WERI-Rb-1 (cell line): ENCODE results near the gene CACNA1E.

Experiments
- DNase-seq: peaks from one replicate; pipeline ENCODE4 v3.0.0-alpha.2; 2020
- H3K27ac ChIP-seq: fragments of 250-450 bp; sonication (Bioruptor Pico); 2 replicates; pipeline ENCODE4 v1.5.1; 2020; ENCODE audit warnings: mild to moderate bottlenecking, moderate library complexity
- H3K27me3 ChIP-seq: fragments of 250-450 bp; sonication (Bioruptor Pico); 2 replicates; pipeline ENCODE4 v1.5.1; 2021; ENCODE audit warnings: mild to moderate bottlenecking, low read depth, moderate library complexity; ENCODE audit not compliant: insufficient read depth, severe bottlenecking
- H3K36me3 ChIP-seq: fragments of 250-450 bp; sonication (Bioruptor Pico); 2 replicates; pipeline ENCODE4 v1.5.1; 2020; ENCODE audit warnings: mild to moderate bottlenecking, moderate library complexity
- H3K4me3 ChIP-seq: 2 replicates; pipeline ENCODE4 v1.5.1; 2011; ENCODE audit warnings: low read depth, mild to moderate bottlenecking, control low read depth, low read length
- H3K9me3 ChIP-seq: fragments of 250-450 bp; sonication (Bioruptor Pico); 2 replicates; pipeline ENCODE4 v1.5.1; 2021; ENCODE audit warnings: mild to moderate bottlenecking, moderate library complexity; ENCODE audit not compliant: severe bottlenecking
- CTCF ChIP-seq: IDR thresholded peaks from 2 replicates; pipeline ENCODE4 v1.5.1; 2011; ENCODE audit warnings: low read depth, mild to moderate bottlenecking, control low read depth, inconsistent platforms, low read length

CACNA1E gene

GRCh38 chr1:181806746-181807145 lies 323.4 kb downstream of the CACNA1E start:
- no peak for DNase-seq

GRCh38 chr1:181807251-181807650 lies 323.9 kb downstream of the CACNA1E start:
- DNase-seq, result no peak
- H3K27me3 ChIP-seq, result peaks cover 2% of the 10 kb centered on the region
- no peak for TF ChIP-seq CTCF
- H3K4me3 ChIP-seq, result no peak overlapping the region
- H3K27ac ChIP-seq, result no peak overlapping the region
- no peaks in the 10 kb centered on the region for H3K9me3 ChIP-seq
- no peaks in the 10 kb centered on the region for H3K36me3 ChIP-seq

More at GRCh38 chr1:181806746-181807145, 323.4 kb downstream of the CACNA1E start:
- peaks cover 2% of the 10 kb centered on the region for H3K27me3 ChIP-seq
- no peaks in the 10 kb centered on the region for H3K36me3 ChIP-seq
- H3K27ac ChIP-seq, result no peak overlapping the region
- no peak for TF ChIP-seq CTCF
- H3K4me3 ChIP-seq, result no peak overlapping the region
- H3K9me3 ChIP-seq, result no peaks in the 10 kb centered on the region

GRCh38 chr1:181809991-181810545 lies 326.8 kb downstream of the CACNA1E start:
- no peak overlapping the region for H3K4me3 ChIP-seq
- H3K27ac ChIP-seq, result no peak overlapping the region
- H3K27me3 ChIP-seq, result peaks cover 2% of the 10 kb centered on the region
- TF ChIP-seq CTCF, result no peak
- no peaks in the 10 kb centered on the region for H3K9me3 ChIP-seq
- DNase-seq, result no peak
- H3K36me3 ChIP-seq, result no peaks in the 10 kb centered on the region

- no peak overlapping the region for H3K27ac ChIP-seq
- H3K36me3 ChIP-seq, result no peaks in the 10 kb centered on the region
- no peaks in the 10 kb centered on the region for H3K9me3 ChIP-seq
- TF ChIP-seq CTCF, result no peak
- H3K4me3 ChIP-seq, result no peak overlapping the region
- peaks cover 2% of the 10 kb centered on the region for H3K27me3 ChIP-seq
- no peak for DNase-seq
Observed at GRCh38 chr1:181812208-181812607, 328.9 kb downstream of the CACNA1E start.

- H3K27me3 ChIP-seq, result peaks cover 2% of the 10 kb centered on the region
- no peaks in the 10 kb centered on the region for H3K9me3 ChIP-seq
- no peaks in the 10 kb centered on the region for H3K36me3 ChIP-seq
- TF ChIP-seq CTCF, result no peak
- no peak overlapping the region for H3K4me3 ChIP-seq
- no peak for DNase-seq
- no peak overlapping the region for H3K27ac ChIP-seq
Observed at GRCh38 chr1:181813266-181813665, 329.9 kb downstream of the CACNA1E start.

- Histone ChIP-seq H3K27me3 (no peaks in the 10 kb centered on the region), H3K36me3 (no peaks in the 10 kb centered on the region), H3K9me3 (no peaks in the 10 kb centered on the region), H3K4me3 (no peak overlapping the region), H3K27ac (no peak overlapping the region)
- TF ChIP-seq CTCF, result no peak
- DNase-seq, result no peak
Observed at GRCh38 chr1:181816608-181817007, 333.3 kb downstream of the CACNA1E start.
